Measurements from ENCODE around the gene INTS11.

DNA sequence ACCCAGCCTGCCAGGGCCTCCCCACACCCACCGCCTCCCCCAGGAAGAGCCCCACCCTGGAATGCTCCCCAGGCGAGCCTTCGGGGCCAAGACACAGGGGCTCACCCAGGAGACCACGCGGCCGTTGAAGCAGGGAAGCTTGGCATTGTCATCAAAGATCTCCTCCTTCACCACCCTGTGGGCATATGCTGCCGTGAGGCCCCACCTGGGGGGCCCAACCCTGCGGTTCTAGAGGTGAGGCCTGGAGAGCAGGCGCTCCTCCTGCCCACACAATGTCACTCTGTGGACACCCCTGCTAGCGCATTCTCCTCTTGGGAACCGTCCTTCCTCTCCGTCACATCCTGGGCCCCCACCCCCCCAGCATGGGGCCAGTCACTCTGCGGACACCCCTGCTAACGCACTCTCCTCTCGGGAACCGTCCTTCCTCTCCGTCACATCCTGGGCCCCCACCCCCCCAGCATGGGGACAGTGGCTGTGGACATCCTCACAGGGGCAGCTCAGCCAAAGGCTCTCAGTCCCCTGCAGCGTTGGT lies 18.2 kb upstream of the INTS11 start:
- TF ChIP-seq CTCF (optimal IDR thresholded peaks at IDR 0.05 in 1 of 3, IDR thresholded peaks at IDR 0.05 in 1 of 3, conservative IDR thresholded peaks at IDR 0.05 in 1 of 3; ENCODE audit: extremely low read depth in 1 of 3, insufficient read depth in 2 of 3, low read length in 3 of 3) (no peak), EZH2 (IDR thresholded peaks at IDR 0.05; ENCODE audit: low read length) (no peak)
